GM18502 (cell line): ENCODE data around the gene SLC9B2.
"Not testable (repeated sequence)": the region's sequence is repeated elsewhere in the genome, so short reads cannot be mapped to it uniquely, and the experiment has no call there.

Experiments used
- ATAC-seq: cut with Tn5 transposase; IDR thresholded peaks from one replicate; pipeline ENCODE4 v1.9.1; 2021; ENCODE audit warnings: mild to moderate bottlenecking; ENCODE audit not compliant: unreplicated experiment, poor library complexity

Gene SLC9B2

GRCh38 chr4:103019308-103020124 lies 57.0 kb downstream of the SLC9B2 start, which contains the start of gene SLC9B1:
Gene SLC9B1, minus strand, starts transcription at chr4:103019705. Its CDS starts 27,994 bp downstream, at chr4:102991711.
- peak; percentile 99 for ATAC-seq

DNA sequence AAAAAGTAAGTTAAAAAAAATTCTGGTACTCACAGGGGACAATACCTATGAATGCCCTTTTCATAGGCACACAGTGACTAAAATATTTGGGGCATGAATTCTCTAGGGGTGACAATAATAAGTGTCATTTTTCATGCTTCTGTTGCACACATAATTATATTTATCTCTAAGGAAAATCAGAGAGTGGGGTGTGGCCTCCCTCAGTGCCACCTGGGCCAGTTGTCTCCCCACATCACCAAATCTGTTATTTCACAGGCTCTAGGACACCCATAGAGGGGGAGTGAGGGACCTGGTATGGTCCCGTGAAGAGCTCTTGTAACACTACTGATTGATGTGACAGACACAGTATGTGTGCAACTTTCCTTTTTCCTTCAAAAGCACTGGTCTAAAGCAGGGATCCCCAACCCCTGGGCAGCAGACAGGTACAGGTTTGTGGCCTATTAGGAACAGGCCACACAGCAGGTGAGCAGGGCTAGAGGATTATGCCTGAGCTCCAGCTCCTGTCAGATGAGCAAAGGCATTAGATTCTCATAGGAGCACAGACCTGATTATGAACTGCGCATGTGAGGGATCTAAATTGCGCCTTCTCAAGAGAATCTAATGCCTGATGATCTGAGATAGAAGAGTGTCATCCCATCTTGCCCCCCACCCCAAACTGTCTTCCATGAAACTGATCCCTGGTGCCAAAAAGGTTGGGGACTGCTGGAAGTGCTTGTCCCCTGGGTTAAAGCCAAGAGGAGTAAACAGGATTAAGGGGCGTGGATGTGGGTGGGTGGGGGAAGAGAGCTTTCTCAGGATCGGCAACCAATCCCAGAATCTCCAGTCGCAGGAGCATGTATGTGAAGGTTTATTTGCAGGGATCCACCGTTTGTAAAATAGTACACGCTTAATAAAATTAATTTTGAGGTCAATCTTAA lies 57.9 kb downstream of the SLC9B2 start:
- ATAC-seq: no peak

GRCh38 chr4:103012551-103012950 lies 64.0 kb downstream of the SLC9B2 start:
- ATAC-seq: no peak

DNA sequence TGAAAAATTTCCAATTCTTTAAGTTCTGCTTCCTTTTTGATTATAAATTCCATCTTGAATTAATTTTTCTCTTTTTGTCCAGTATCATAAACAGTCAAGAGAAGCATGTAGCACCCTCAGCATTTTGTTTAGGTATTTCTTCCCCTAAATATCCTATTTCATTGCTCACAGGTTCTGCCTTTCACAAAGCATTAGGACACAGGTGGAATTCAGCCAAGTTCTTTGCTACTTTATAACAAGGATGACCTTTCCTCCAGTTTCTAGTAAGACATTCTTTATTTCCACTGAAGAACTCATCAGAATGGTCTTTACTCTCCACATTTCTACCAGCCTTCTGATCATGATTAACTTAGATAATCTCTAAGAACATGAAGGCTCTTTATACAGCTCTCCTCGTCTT lies 64.5 kb downstream of the SLC9B2 start:
- no peak for ATAC-seq

DNA sequence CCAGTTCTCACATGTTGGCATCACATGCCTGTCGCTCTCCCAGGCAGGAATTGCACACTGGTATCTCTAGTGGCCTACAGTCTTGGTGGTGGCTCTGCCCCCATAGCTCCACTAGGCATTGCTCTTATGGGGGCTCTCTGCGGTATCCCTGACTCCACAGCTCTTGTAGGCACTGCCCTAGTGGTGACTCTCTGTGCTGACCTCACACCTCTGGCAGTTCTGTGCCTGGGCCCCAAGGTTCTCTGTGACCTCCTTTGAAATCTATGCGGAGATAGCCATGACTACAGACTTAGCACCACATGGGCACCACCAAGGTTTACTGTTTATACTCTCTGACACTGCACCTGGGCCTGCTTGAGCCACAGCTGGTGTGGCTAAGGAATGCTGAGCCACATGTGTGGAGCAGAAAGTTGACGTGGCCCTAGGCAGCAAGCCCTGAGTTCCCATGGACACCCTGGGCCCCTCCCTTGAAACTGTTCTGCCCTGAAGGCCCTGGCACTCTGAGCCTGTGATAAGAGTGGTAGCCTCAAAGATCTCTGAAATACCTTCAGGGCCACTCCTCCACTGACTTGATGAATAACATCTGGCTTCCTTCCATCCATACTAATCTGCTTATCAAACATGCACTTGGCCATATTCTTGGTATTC lies 65.1 kb downstream of the SLC9B2 start:
- no peak for ATAC-seq

DNA sequence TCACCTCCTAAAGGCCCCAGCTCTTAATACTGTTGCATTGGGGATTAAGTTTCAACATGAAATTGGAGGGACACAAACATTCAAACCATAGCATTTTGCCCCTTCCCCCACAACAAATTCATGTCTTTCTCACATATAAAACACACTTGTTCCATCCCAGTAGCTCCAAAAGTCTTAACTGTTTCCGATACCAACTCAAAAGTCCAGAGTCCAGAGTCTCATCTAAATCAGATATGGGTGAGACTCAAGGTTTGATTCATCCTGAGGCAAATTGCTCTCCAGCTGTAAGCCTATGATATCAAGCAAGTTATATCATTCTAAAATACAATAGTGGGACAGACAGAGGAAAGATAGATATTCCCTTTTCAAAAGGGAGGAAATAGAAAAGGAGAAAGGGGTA lies 65.8 kb downstream of the SLC9B2 start:
- ATAC-seq: no peak

GRCh38 chr4:103008875-103009729 lies 67.5 kb downstream of the SLC9B2 start:
- peak; percentile 92 for ATAC-seq

DNA sequence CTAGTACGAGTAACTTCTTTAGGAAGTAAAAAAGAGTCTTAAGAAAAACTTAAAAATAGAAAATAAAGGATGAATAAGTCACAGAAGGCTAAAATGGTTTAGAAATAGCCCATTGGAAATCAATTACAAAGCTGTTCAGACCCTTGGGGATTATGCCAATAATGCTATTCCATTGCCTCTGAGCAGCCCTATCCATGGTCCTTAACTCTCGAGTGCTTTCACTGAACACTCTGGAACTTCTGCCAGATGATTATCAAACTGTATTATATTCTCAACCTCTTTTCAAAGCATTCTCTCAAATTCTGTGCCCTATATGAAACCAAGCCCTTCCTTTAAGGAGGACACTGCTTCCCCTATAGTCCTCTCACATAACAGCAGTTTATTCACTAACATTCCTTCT lies 74.0 kb downstream of the SLC9B2 start:
- no peak for ATAC-seq

GRCh38 chr4:102994803-102995202 lies 81.8 kb downstream of the SLC9B2 start:
- no peak for ATAC-seq

- not testable (repeated sequence) for ATAC-seq
Observed at GRCh38 chr4:102993985-102994384, 82.6 kb downstream of the SLC9B2 start.

DNA sequence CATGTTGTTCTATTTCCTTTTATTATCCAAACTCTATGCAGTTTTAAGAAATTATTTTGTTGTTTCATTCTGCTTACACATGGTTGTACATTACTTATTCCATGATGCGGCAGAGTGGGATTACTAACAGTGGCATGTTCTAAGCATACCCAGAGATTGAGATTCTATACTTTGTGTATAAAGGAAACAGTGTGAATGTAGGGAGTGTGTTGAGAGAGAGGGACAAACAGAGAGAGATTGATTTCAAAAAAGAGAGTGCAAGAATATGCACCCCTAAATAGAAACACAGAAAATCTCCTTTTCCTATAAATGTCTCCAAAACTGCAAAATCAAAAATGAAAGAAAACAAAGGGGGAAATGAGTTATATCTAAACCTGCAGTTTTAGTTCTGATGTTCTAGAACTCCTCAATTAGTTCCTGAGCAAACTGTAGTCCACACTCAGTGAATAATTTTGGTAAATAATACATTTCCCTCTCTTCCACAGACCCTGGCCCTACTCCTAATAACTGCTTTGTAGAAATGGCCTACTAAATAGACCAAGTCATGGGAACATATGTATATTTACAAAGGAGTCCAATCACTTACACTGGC lies 88.0 kb downstream of the SLC9B2 start:
- ATAC-seq: no peak

- ATAC-seq: no peak
Observed at GRCh38 chr4:102981005-102981404, 95.6 kb downstream of the SLC9B2 start.
